HepG2 (cell line): ENCODE results near the gene PEAK1. TPM values are rescaled to one million over a fixed set of nuclear protein-coding genes. Genes with fewer than 3 reads are reported as not detected.

Experiments used
- AKNA ChIP-seq: sonication (generic); formaldehyde crosslinking; IDR thresholded peaks from 2 replicates; pipeline ENCODE4 v1.4.0; 2020; ENCODE audit warnings: missing genetic modification reagents, borderline replicate concordance
- ARHGAP35 ChIP-seq: sonication (generic); formaldehyde crosslinking; IDR thresholded peaks from 2 replicates; pipeline ENCODE4 v1.9.0; 2022; ENCODE audit warnings: mild to moderate bottlenecking, inconsistent platforms, moderate library complexity, missing genetic modification reagents, borderline replicate concordance
- ATF7-NPFF ChIP-seq: sonication (generic); formaldehyde crosslinking; IDR thresholded peaks from 2 replicates; pipeline ENCODE4 v1.8.1; 2023; ENCODE audit warnings: mild to moderate bottlenecking, low read depth, missing genetic modification reagents, moderate library complexity
- DDIT3 ChIP-seq: sonication (generic); formaldehyde crosslinking; IDR thresholded peaks from 2 replicates; pipeline ENCODE4 v1.4.0; 2020; ENCODE audit warnings: mild to moderate bottlenecking, missing genetic modification reagents
- ETV6 ChIP-seq: sonication (generic); formaldehyde crosslinking; conservative IDR thresholded peaks from 2 replicates; pipeline ENCODE4 v1.4.0; 2020; ENCODE audit warnings: missing genetic modification reagents
- GATAD1 ChIP-seq: IDR thresholded peaks from 2 replicates; pipeline ENCODE4 v1.6.1; 2016; ENCODE audit warnings: missing genetic modification reagents, missing compliant biosample characterization
- HMG20A ChIP-seq: IDR thresholded peaks from 2 replicates; pipeline ENCODE4 v1.6.1; 2016; ENCODE audit warnings: borderline replicate concordance
- RARA ChIP-seq: IDR thresholded peaks from 2 replicates; pipeline ENCODE4 v1.6.1; 2016; ENCODE audit warnings: missing genetic modification reagents, missing compliant biosample characterization
- SP2 ChIP-seq: sonication (generic); formaldehyde crosslinking; IDR thresholded peaks from 2 replicates; pipeline ENCODE4 v1.5.1; 2020; ENCODE audit warnings: mild to moderate bottlenecking, missing genetic modification reagents
- TAF15 ChIP-seq: fragments of 200-400 bp; formaldehyde crosslinking; IDR thresholded peaks from one replicate; pipeline ENCODE4 v1.6.1; 2018; ENCODE audit warnings: mild to moderate bottlenecking, low read depth, low read length; ENCODE audit not compliant: poor library complexity, severe bottlenecking
- ZNF207 ChIP-seq: fragments of 450-650 bp; IDR thresholded peaks from 2 replicates; pipeline ENCODE4 v1.6.1; 2016; ENCODE audit warnings: antibody characterized with exemption, borderline replicate concordance
- ZNF264 ChIP-seq: sonication (generic); formaldehyde crosslinking; IDR thresholded peaks from 2 replicates; pipeline ENCODE4 v1.4.0; 2020; ENCODE audit warnings: missing genetic modification reagents
- ZNF33B ChIP-seq: sonication (generic); formaldehyde crosslinking; IDR thresholded peaks from 2 replicates; pipeline ENCODE4 v1.5.1; 2020; ENCODE audit warnings: mild to moderate bottlenecking, missing genetic modification reagents
- ZNF451 ChIP-seq: sonication (generic); formaldehyde crosslinking; IDR thresholded peaks from 2 replicates; pipeline ENCODE4 v1.5.0; 2020; ENCODE audit warnings: mild to moderate bottlenecking, missing genetic modification reagents
- ZNF501 ChIP-seq: sonication (generic); formaldehyde crosslinking; IDR thresholded peaks from 2 replicates; pipeline ENCODE4 v1.5.1; 2020; ENCODE audit warnings: mild to moderate bottlenecking, moderate library complexity, missing genetic modification reagents
- ZNF543 ChIP-seq: sonication (generic); formaldehyde crosslinking; IDR thresholded peaks from 2 replicates; pipeline ENCODE4 v1.4.0; 2020; ENCODE audit warnings: mild to moderate bottlenecking, missing genetic modification reagents
- ZNF878 ChIP-seq: sonication (generic); formaldehyde crosslinking; IDR thresholded peaks from 2 replicates; pipeline ENCODE4 v1.8.1; 2023; ENCODE audit warnings: mild to moderate bottlenecking, missing genetic modification reagents, moderate library complexity
- polyA plus RNA-seq, 8 experiments: library from polyadenylated mRNA; depleted of rRNA in 3 of 8; stranded (reverse) in 7 of 8; unstranded in 1 of 8; fragments of >200 nt; fragmentation: Illumina TruSeq in 4 of 8; extraction: Trizol in 4 of 8; gene quantifications; 2 replicates each; pipeline versions ENCODE4 v1.2.1 to v1.2.3, GENCODE V29; 2011 to 2016; ENCODE audit warnings: low read depth in 4 of 8, missing spikeins in 1 of 8, mixed read lengths in 1 of 8; ENCODE audit not compliant: insufficient read depth in 1 of 8
- total RNA-seq, 5 experiments: library from RNA; depleted of rRNA; stranded (reverse); fragments of >200 nt; fragmentation: Illumina TruSeq; extraction: Trizol; gene quantifications; 2 replicates each; pipeline ENCODE4 v1.2.3, GENCODE V29; 2016; ENCODE audit warnings: low read depth in 1 of 5

PEAK1 gene
- total and polyA plus RNA-seq, 2 of the 13 experiments (the other 11 are each of a cell fraction or from before 2014, with no cell fraction given): 6.0 to 6.6 TPM

- TF ChIP-seq AKNA (CRISPR knock-in tag) (0 out of 2 replicates have a peak, but pooled peaks have one; percentile 19), DDIT3 (CRISPR knock-in tag) (no peak), TAF15 (no peak), ZNF543 (no peak), ARHGAP35 (CRISPR knock-in tag) (no peak), ZNF451 (CRISPR knock-in tag) (no peak), ZNF878 (CRISPR knock-in tag) (no peak), ATF7-NPFF (CRISPR knock-in tag) (0 out of 2 replicates have a peak, but pooled peaks have one; percentile 3), SP2 (CRISPR knock-in tag) (no peak), ZNF501 (0 out of 2 replicates have a peak, but pooled peaks have one; percentile 5), GATAD1 (CRISPR knock-in tag) (no peak), RARA (CRISPR knock-in tag) (no peak), ZNF207 (no peak), ZNF33B (0 out of 2 replicates have a peak, but pooled peaks have one; percentile 26), HMG20A (CRISPR knock-in tag) (no peak), ZNF264 (CRISPR knock-in tag) (0 out of 2 replicates have a peak, but pooled peaks have one; percentile 32), ETV6 (CRISPR knock-in tag) (no peak)
These were observed 349.8 kb downstream of the PEAK1 start (continued) for GRCh38 chr15:77070180-77070494.
